ENCODE measurements around the gene DMC1.

GRCh38 chr22:38608992-38609750 is 39.2 kb upstream of the DMC1 start:
- TF ChIP-seq CTCF (IDR thresholded peaks at IDR 0.05; ENCODE audit: extremely low read depth in 1 of 2, insufficient read depth in 1 of 2, low read depth in 1 of 2, low read length in 2 of 2) (no peak), FOS (IDR thresholded peaks at IDR 0.05; ENCODE audit: borderline replicate concordance, insufficient read depth, low read length) (no peak), MAX (IDR thresholded peaks at IDR 0.05; ENCODE audit: insufficient read depth, insufficient read length) (no peak), POLR2AphosphoS5 (IDR thresholded peaks at IDR 0.05; ENCODE audit: insufficient read depth, low read depth, low read length) (no peak), POLR2A (IDR thresholded peaks at IDR 0.05; ENCODE audit: low read depth, low read length) (no peak), EZH2 (IDR thresholded peaks at IDR 0.05; ENCODE audit: borderline replicate concordance, low read depth, low read length, severe bottlenecking) (no peak), MYC (IDR thresholded peaks at IDR 0.05; ENCODE audit: low read depth, low read length) (no peak)

Measured in endothelial cell of umbilical vein (primary cell).